ENCODE data around the gene CT47B1.

Gene CT47B1

GRCh38 chrX:120823556-120823955 is 52.1 kb downstream of the CT47B1 start:
- H3K9me3 ChIP-seq (ENCODE audit: insufficient read depth, low read depth, low read length): no peaks in the 10 kb centered on the region
- no peak for TF ChIP-seq CTCF (conservative IDR thresholded peaks at IDR 0.05; ENCODE audit: low read length)
- TF ChIP-seq EZH2phosphoT487 (IDR thresholded peaks at IDR 0.05; ENCODE audit: borderline replicate concordance): no peak
- no peak overlapping the region for H3K4me2 ChIP-seq (ENCODE audit: low read depth, low read length, poor library complexity, severe bottlenecking)
- no peaks in the 10 kb centered on the region for H3K79me2 ChIP-seq (ENCODE audit: insufficient read depth, low read length)
- H3K9me2 ChIP-seq (replicated peaks; ENCODE audit: low read depth, low read length): no peaks in the 10 kb centered on the region
- H3K9ac ChIP-seq (ENCODE audit: low read depth, low read length, poor library complexity, severe bottlenecking): no peak overlapping the region
- no peaks in the 10 kb centered on the region for H3F3A ChIP-seq (ENCODE audit: low read depth)
- H3K27me3 ChIP-seq (ENCODE audit: insufficient read depth, low read length, poor library complexity, severe bottlenecking): no peaks in the 10 kb centered on the region
- no peaks in the 10 kb centered on the region for H4K20me1 ChIP-seq (ENCODE audit: insufficient read depth, low read length, poor library complexity, severe bottlenecking)
- no peak overlapping the region for H2AFZ ChIP-seq (ENCODE audit: low read length)
- H3K36me3 ChIP-seq (ENCODE audit: insufficient read depth, low read length): no peaks in the 10 kb centered on the region
- no peak overlapping the region for H3K4me3 ChIP-seq (ENCODE audit: low read length, poor library complexity, severe bottlenecking)
- no peaks in the 10 kb centered on the region for H3K4me1 ChIP-seq (ENCODE audit: insufficient read depth, low read length, poor library complexity, severe bottlenecking)

Measured in Loucy (cell line).